ENCODE data around the gene TDRD1. TPM values are rescaled to one million over a fixed set of nuclear protein-coding genes. Genes with fewer than 3 reads are reported as not detected.
"Not testable (repeated sequence)": the region's sequence is repeated elsewhere in the genome, so short reads cannot be mapped to it uniquely, and the experiment has no call there.

Gene TDRD1, protein sequence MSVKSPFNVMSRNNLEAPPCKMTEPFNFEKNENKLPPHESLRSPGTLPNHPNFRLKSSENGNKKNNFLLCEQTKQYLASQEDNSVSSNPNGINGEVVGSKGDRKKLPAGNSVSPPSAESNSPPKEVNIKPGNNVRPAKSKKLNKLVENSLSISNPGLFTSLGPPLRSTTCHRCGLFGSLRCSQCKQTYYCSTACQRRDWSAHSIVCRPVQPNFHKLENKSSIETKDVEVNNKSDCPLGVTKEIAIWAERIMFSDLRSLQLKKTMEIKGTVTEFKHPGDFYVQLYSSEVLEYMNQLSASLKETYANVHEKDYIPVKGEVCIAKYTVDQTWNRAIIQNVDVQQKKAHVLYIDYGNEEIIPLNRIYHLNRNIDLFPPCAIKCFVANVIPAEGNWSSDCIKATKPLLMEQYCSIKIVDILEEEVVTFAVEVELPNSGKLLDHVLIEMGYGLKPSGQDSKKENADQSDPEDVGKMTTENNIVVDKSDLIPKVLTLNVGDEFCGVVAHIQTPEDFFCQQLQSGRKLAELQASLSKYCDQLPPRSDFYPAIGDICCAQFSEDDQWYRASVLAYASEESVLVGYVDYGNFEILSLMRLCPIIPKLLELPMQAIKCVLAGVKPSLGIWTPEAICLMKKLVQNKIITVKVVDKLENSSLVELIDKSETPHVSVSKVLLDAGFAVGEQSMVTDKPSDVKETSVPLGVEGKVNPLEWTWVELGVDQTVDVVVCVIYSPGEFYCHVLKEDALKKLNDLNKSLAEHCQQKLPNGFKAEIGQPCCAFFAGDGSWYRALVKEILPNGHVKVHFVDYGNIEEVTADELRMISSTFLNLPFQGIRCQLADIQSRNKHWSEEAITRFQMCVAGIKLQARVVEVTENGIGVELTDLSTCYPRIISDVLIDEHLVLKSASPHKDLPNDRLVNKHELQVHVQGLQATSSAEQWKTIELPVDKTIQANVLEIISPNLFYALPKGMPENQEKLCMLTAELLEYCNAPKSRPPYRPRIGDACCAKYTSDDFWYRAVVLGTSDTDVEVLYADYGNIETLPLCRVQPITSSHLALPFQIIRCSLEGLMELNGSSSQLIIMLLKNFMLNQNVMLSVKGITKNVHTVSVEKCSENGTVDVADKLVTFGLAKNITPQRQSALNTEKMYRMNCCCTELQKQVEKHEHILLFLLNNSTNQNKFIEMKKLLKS
- total RNA-seq: 0.43 and 0.64 TPM in 2 replicates

DNA sequence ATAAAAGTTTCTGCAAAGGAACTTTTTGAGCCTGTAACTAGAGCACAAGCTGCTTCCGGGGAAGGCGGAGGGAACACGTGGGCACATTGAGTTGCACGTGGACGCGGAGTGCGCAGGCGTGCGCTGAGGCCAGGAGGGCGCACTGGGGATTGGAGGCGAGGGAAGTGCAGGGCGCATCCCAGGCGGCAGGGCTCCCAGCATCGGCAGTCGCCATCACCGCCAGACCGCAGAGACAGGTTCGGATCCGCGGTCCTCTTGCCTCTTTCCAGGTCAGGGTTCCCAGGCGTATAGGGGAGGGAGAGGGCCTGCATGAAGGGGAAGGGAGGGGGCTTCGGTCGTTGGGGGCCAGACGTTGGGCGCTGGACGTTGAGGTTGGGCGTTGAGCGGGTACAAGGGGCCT lies at the start of gene TDRD1:
Gene TDRD1 (plus strand): TSS at position 206 of the 400 bp plus-strand sequence. CDS start 8,479 bp downstream, outside the sequence.
- TF ChIP-seq, protein P1, sequence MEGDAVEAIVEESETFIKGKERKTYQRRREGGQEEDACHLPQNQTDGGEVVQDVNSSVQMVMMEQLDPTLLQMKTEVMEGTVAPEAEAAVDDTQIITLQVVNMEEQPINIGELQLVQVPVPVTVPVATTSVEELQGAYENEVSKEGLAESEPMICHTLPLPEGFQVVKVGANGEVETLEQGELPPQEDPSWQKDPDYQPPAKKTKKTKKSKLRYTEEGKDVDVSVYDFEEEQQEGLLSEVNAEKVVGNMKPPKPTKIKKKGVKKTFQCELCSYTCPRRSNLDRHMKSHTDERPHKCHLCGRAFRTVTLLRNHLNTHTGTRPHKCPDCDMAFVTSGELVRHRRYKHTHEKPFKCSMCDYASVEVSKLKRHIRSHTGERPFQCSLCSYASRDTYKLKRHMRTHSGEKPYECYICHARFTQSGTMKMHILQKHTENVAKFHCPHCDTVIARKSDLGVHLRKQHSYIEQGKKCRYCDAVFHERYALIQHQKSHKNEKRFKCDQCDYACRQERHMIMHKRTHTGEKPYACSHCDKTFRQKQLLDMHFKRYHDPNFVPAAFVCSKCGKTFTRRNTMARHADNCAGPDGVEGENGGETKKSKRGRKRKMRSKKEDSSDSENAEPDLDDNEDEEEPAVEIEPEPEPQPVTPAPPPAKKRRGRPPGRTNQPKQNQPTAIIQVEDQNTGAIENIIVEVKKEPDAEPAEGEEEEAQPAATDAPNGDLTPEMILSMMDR (IDR thresholded peaks at IDR 0.05; ENCODE audit: insufficient read depth, low read depth, low read length): no peak
- DNase-seq (ENCODE audit: low read depth): no peak
- no peak within 1 kb of the TSS for H3K4me3 ChIP-seq (ENCODE audit: low read depth, low read length)

- no peak for DNase-seq (ENCODE audit: low read depth)
- TF ChIP-seq, protein P1 (IDR thresholded peaks at IDR 0.05; ENCODE audit: insufficient read depth, low read depth, low read length): no peak
- H3K4me3 ChIP-seq (ENCODE audit: low read depth, low read length): no peak overlapping the region
Measured at GRCh38 chr10:114131094-114131493, 48.1 kb upstream of the TDRD1 start.

GRCh38 chr10:114135476-114135875 lies 43.7 kb upstream of the TDRD1 start:
- H3K4me3 ChIP-seq (ENCODE audit: low read depth, low read length): no peak overlapping the region
- TF ChIP-seq, protein P1 (IDR thresholded peaks at IDR 0.05; ENCODE audit: insufficient read depth, low read depth, low read length): no peak
- DNase-seq (ENCODE audit: low read depth): no peak

DNA sequence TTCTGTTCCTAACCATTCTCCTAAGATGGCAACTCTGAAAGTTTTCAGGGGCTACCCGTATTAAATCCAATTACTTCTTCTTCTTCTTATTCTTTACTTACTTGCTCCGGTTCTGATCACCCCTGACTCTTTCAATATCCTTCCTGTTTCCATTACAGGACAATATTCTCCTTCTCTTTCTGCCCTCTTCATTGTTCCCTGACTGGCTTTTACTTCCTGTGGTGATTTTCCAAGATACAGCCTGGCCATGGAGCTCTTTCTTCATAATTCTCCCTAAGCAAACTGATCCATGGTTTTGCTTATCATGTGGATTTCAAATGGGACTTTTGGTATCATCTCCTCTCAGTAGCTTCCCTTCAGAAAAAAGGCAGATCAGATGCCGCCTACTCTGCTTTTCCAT lies 40.6 kb upstream of the TDRD1 start:
- no peak overlapping the region for H3K4me3 ChIP-seq (ENCODE audit: low read depth, low read length)
- TF ChIP-seq, protein P1 (IDR thresholded peaks at IDR 0.05; ENCODE audit: insufficient read depth, low read depth, low read length): no peak
- no peak for DNase-seq (ENCODE audit: low read depth)

DNA sequence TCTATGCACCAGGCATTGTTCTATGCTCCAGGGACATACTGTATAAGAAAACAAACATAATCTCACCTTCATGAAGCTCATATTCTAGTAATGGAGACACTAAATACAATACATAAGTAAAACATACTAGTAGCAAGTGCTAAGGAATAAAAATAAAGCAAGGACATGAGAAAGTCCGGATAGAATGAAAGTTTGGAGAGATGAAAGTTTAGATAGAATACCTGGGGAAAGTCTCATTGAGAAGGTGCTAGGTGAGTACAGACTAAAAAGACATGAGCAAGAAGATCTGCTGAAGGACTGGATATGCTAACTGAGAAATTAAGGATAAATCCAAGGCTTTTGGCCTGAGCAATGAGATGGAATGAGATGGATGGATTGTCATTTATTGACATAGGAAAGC lies 39.1 kb upstream of the TDRD1 start:
- no peak overlapping the region for H3K4me3 ChIP-seq (ENCODE audit: low read depth, low read length)
- TF ChIP-seq, protein P1 (IDR thresholded peaks at IDR 0.05; ENCODE audit: insufficient read depth, low read depth, low read length): no peak
- no peak for DNase-seq (ENCODE audit: low read depth)

GRCh38 chr10:114140827-114141226 lies 38.3 kb upstream of the TDRD1 start:
- DNase-seq (ENCODE audit: low read depth); H3K4me3 ChIP-seq (ENCODE audit: low read depth, low read length): not testable (repeated sequence)
